CD4-positive, alpha-beta T cell treated with Interleukin-15 for 1 hour (primary cell): ENCODE data around the gene SDK1.

ENCODE experiments used
- DNase-seq: peaks from one replicate; pipeline ENCODE4 v3.0.0-alpha.2; 2020

The SDK1 gene

GRCh38 chr7:3336042-3336665 is 35.1 kb downstream of the SDK1 start:
- no peak for DNase-seq

GRCh38 chr7:3338161-3338560 is 37.1 kb downstream of the SDK1 start:
- DNase-seq: no peak

DNA sequence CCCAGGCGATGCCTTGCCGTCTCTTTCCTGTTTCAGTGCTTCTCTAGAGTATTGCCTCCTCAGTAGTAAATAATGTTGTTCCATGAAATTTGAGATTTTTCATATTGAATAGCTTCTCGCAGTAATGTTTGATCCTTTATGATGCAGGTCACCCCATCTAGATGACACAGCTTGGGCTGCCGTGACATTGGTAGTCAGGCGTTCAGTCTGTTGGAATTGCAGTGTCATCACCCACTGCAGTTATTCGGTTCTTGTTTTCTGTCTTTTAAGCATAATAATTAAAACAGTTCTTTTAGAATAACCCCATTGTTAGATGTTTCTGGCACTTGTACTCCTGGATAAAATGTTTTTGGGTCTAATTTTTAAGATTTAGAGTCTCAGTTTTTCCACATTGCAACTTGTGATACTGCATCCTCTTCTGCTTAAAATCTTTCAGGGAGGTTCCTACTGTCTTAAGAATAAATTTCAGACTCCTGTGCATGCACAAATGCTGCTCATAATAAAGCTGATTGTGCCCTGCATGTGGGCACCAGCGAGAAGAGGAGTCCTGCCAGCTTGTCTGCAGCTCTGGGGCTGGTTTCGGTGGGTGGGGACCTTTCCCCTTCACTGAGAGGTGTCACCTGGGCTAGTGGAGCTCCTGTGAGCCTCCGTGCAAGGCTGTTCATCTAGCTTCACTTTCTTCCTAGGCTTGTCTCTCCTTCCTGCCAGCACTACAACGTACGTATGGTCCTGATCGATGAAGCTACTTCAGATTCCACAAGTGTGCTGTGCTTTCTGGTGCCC is 44.8 kb downstream of the SDK1 start:
- no peak for DNase-seq

DNA sequence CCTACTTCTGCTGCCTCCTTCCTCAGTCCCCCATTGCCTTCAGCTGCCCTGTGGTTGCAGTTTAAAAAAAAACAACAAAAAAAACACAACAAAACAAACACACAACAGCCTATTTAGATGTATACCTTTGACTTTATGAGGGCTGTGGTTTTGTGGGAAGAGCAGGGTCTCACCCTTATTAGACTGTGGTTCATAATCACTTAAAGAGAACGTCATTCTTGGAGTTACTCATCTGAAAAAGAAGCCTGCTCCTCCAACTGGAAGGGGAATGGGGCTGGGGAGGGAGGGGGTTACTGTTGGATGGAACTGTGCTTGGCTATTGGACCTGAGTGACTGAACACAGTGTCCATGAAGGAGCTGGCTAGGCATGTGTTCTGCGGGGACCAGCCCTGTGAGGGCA is 48.1 kb downstream of the SDK1 start:
- DNase-seq: no peak

DNA sequence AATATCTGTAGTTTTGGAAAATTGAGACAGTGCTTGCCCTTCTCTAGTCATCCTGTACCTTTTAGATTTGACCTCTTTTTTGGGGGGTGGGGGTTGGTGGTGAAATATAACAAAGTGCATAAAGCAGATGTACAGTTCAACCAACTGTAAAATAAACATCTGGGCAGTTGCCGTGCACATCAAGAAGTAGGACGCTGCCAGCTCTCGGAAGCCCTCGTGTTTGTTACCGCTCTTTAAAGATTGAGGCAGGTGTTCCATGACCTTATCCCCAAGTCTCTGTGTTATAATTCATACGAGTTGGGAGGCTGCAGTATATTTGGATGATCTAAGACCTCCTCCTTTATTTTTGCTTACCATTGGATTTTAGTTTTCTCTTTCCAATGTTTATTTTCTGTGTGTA is 55.1 kb downstream of the SDK1 start:
- no peak for DNase-seq

DNA sequence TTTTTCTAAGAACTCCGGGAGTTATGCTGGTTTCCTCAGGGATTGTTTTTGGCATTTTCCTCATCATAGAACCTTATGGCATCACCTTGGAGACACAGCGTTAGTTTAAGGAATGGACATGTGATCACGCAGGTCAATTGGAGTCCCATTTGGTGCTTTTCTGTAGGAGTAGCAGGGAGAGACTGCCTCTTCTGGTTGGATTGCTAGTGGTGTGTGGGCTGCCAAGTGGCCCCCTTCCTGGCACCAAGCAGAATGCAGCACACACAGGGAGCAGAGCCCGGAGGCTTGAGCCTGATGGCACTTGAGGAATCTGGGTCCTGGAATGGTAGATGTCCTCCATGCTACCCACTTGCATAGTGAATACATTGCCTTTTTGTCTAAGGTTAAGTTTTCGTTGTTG is 57.9 kb downstream of the SDK1 start:
- DNase-seq: no peak

- DNase-seq: no peak
Measured at GRCh38 chr7:3367261-3367660, 66.2 kb downstream of the SDK1 start.

DNA sequence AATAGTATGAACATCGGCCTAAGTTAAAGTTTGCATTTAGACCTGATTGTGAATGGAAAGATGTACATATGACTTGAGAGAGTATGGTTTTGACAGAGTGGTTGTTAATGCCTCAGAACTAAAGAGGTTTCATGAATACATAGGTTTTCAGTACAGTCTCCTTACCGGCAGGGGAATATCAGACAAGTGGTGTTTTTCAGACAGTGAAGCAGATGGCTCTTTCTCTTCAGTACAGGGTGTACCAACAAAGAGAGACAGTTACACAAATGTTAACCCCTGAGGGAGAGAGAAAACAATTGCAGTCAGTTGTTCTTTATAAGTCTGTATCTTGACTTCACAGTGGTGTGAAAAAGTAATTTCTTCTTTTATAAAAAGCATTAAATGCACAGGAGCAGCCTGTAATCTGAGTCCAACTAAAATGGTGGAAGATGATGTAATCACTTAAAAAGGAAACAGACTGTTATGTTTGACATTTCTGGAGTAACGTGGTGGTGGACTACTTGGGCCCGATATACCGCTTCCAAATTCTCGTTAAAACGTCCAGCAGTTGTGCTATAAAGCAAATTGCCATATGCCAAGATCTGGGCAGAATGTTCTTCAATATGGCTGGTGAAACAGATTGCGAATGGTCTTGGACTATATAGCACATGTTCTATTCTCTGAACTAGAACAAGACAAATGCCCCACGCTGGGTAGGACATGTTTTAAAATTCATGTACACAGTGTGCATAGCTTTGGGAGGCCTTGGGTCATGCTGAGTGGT is 69.2 kb downstream of the SDK1 start:
- no peak for DNase-seq

DNA sequence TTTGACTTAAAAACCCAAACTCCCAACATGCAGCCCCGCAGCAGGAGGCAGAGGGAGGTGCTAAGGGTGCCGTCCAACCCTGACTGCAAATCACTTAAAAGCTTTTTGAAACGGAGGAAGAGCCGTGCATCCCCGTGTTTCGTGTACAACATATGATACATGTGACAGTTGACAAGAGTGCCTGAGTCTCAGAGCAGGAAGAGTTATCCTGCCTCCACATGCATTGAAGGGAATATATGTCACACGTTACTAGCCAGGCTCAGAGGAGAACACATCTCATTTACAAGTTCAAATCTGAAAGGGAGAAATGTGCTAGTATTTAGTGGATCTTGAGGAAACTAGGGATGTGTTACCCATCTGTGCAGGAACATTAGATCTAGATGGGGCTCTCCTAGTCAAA is 69.9 kb downstream of the SDK1 start:
- DNase-seq: no peak

- DNase-seq: no peak
Measured at GRCh38 chr7:3371601-3372000, 70.5 kb downstream of the SDK1 start.

GRCh38 chr7:3374239-3374638 is 73.2 kb downstream of the SDK1 start:
- DNase-seq: no peak

DNA sequence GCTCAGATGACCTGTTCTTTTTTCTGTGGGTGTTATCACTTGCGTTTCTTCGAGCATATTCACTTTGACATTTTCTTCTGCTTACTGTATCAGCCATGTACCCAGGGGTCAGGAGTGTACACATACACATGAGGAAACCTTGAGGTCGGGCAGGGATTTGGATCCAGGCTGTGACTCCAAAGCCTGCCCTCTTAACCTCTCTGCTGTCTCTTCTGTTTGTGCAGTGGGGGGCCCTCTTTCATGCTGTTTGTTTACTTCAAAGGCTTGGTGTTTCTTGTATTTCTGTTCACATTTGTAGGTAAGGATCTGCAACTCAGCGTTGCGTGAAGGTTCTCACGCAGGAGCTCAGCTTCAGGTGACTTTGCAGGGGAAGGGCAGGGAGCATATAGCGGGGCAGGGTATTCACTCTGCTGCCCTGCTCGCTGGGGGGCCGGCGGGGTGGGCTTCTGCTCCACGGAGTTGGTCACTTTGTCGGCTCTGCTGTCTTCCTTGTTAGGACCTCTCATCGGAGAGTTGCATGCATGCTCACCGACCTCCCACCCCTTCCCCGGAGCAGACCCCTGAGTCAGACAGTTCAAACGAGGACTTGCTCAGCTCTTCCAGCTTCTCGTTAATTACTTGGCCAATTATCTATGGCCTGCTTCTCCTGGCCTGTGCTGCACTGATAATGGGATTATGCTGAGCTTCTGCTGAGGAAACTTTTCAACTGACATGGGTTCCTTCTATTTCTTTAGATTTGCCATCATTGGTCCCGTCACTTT is 77.5 kb downstream of the SDK1 start:
- DNase-seq: no peak

GRCh38 chr7:3380034-3380433 is 79.0 kb downstream of the SDK1 start:
- no peak for DNase-seq

- DNase-seq: no peak
Measured at GRCh38 chr7:3380886-3381685, 80.0 kb downstream of the SDK1 start.

- DNase-seq: no peak
Measured at GRCh38 chr7:3386423-3387190, 85.6 kb downstream of the SDK1 start.

DNA sequence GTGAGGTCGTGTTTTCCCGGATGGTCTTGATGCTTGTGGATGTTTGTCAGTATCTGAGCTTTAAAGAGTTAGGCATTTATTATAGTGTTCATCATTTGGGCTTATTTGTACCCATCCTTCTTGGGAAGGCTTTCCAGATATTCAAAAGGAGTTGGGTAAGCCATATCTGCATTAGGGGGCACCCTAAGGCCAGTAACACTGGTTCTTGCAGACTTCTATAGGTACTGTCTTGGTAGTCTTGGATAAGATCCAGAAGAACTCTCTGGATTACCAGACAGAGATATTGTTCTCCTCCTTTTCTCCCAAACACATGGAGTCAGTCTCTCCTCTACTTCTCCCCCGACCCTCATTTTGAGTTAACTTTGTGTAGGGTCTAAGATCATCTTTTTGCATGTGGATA is 92.8 kb downstream of the SDK1 start:
- DNase-seq: no peak

DNA sequence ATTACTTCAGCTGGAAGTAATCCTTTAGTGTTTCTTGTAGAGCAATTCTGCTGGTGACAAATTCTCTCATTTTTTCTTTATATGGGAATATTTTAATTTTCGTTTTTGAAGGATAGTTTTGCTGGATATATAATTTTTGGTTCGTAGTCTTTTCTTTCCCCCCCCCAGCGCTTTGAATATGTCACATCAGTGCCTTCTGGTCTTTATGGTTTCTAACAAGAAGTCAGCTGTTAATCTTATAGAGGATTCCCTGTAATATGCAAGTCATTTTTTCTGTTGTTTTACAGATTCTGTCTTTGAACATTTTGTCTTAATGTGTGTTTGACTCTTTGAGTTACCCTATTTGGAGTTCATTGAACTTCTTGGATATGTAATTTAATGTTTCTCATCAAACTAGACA is 96.3 kb downstream of the SDK1 start:
- no peak for DNase-seq

- no peak for DNase-seq
Measured at GRCh38 chr7:3399858-3400257, 98.8 kb downstream of the SDK1 start.

- DNase-seq: no peak
Measured at GRCh38 chr7:3404501-3404900, 103.4 kb downstream of the SDK1 start.

- no peak for DNase-seq
Measured at GRCh38 chr7:3408814-3409595, 108.0 kb downstream of the SDK1 start.

DNA sequence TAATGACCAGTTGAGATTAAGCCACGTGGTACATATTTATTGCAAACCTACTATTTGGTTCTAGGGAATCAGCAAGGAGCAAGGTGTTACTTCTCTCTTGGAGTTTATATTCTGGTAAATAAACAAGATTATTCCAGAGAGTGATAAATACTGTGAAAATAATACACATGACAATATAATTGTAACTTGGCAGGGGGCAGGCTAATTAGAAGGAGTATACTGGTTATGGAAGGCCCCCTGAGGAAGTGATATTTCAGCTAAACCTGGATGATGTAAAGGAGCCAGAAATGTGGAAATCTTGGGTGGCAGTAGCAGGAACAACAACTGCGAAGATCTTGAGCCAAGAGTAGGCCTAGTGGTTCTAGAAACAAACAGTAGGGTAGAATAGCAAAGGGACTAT is 111.8 kb downstream of the SDK1 start:
- no peak for DNase-seq
